GM06990 (cell line): ENCODE measurements around the gene TPCN2.

Source experiments
- DNase-seq: peaks from one replicate; pipeline ENCODE4 v3.0.0-alpha.2; 2011; ENCODE audit not compliant: insufficient read length; ENCODE audit errors: extremely low read depth
- H3K27me3 ChIP-seq: replicated peaks from 2 replicates; pipeline ENCODE4 v1.6.0; 2011; ENCODE audit warnings: low read length; ENCODE audit not compliant: control insufficient read depth, insufficient read depth
- H3K36me3 ChIP-seq: 2 replicates; pipeline ENCODE4 v1.5.1; 2011; ENCODE audit warnings: low read length; ENCODE audit not compliant: control insufficient read depth, insufficient read depth
- H3K4me3 ChIP-seq: replicated peaks from 2 replicates; pipeline ENCODE4 v1.5.1; 2011; ENCODE audit warnings: low read depth, mild to moderate bottlenecking, control low read depth, low read length
- CTCF ChIP-seq: IDR thresholded peaks from 2 replicates; pipeline ENCODE4 v1.5.1; 2011; ENCODE audit warnings: low read length, control low read depth, mild to moderate bottlenecking, inconsistent platforms; ENCODE audit not compliant: insufficient read depth, poor library complexity, severe bottlenecking

The TPCN2 gene

GRCh38 chr11:69012092-69013008 is 36.4 kb upstream of the TPCN2 start:
- Histone ChIP-seq H3K4me3 (no peak overlapping the region), H3K27me3 (peaks cover 3% of the 10 kb centered on the region; the same call in 1 of the 2 replicates), H3K36me3 (no peaks in the 10 kb centered on the region)
- TF ChIP-seq CTCF = no peak
- no peak for DNase-seq

- H3K4me3 ChIP-seq = no peak within 1 kb of the TSS
- H3K36me3 ChIP-seq = no peaks in the 10 kb centered on the region
- DNase-seq = no peak
- peaks cover 3% of the 10 kb centered on the region; the same call in 1 of the 2 replicates for H3K27me3 ChIP-seq
- no peak for TF ChIP-seq CTCF
These were observed 35.5 kb upstream of the TPCN2 start, which contains the start of gene MRGPRF for GRCh38 chr11:69013009-69013951. Gene MRGPRF, minus strand, starts transcription at chr11:69013246. Its CDS starts 3,345 bp downstream, at chr11:69009901.

GRCh38 chr11:69014084-69014851 is 34.5 kb upstream of the TPCN2 start:
- H3K36me3 ChIP-seq = no peaks in the 10 kb centered on the region
- H3K27me3 ChIP-seq = peaks cover 3% of the 10 kb centered on the region; the same call in 1 of the 2 replicates
- H3K4me3 ChIP-seq = no peak overlapping the region
- no peak for DNase-seq
- no peak for TF ChIP-seq CTCF

GRCh38 chr11:69014898-69015549 is 33.7 kb upstream of the TPCN2 start:
- Histone ChIP-seq H3K27me3 (peaks cover 3% of the 10 kb centered on the region; the same call in 1 of the 2 replicates), H3K36me3 (no peaks in the 10 kb centered on the region), H3K4me3 (no peak overlapping the region)
- no peak for DNase-seq
- no peak for TF ChIP-seq CTCF

GRCh38 chr11:69017951-69018350 is 30.8 kb upstream of the TPCN2 start:
- DNase-seq = no peak
- Histone ChIP-seq H3K36me3 (no peaks in the 10 kb centered on the region), H3K4me3 (no peak overlapping the region), H3K27me3 (no peaks in the 10 kb centered on the region; the same call in 1 of the 2 replicates)
- TF ChIP-seq CTCF = no peak
